Left lung (tissue), 10 donors: ENCODE measurements around the gene ARHGAP1. TPM values are rescaled to one million over a fixed set of nuclear protein-coding genes. Genes with fewer than 3 reads are reported as not detected.

Experiments used
- ATAC-seq: fragments of 200-7000 bp; cut with Tn5 transposase; one replicate; pipeline ENCODE4 v1.9.1; 2020; ENCODE audit warnings: moderate library complexity
- DNase-seq, 4 donors: peaks; one replicate each; pipeline ENCODE4 v3.0.0-alpha.2; 2013 to 2020
- H3K27ac ChIP-seq, 2 donors: fragments of 200-600 bp; sonication (generic) in 1 of 2; one replicate each; pipeline versions ENCODE4 v1.5.0 to v1.8.0; 2020 to 2021
- H3K27me3 ChIP-seq, 2 donors: fragments of 200-600 bp; sonication (generic) in 1 of 2; one replicate each; pipeline versions ENCODE4 v1.5.0 to v1.8.0; 2020 to 2021
- H3K36me3 ChIP-seq, 2 donors: fragments of 200-600 bp; sonication (generic) in 1 of 2; one replicate each; pipeline versions ENCODE4 v1.5.0 to v1.8.0; 2020 to 2021
- H3K4me1 ChIP-seq, 2 donors: fragments of 200-600 bp; one replicate each; pipeline ENCODE4 v1.8.0; 2021
- H3K4me3 ChIP-seq, 2 donors: fragments of 200-600 bp; sonication (generic) in 1 of 2; one replicate each; pipeline versions ENCODE4 v1.5.0 to v1.8.0; 2020 to 2021; ENCODE audit warnings: mild to moderate bottlenecking in 1 of 2
- H3K9me3 ChIP-seq, 2 donors: fragments of 200-600 bp; sonication (generic) in 1 of 2; one replicate each; pipeline versions ENCODE4 v1.5.0 to v1.8.0; 2020 to 2021
- CTCF ChIP-seq, 2 donors: fragments of 200-600 bp; sonication (generic) in 1 of 2; IDR thresholded peaks; one replicate each; pipeline versions ENCODE4 v1.5.0 to v1.8.0; 2021; ENCODE audit warnings: antibody characterized with exemption in 2 of 2
- intact Hi-C, 2 donors: fragments of 100-400 bp; cut with DNase I; formaldehyde crosslinking; loops; one replicate each; pipeline versions ENCODE4 v1.11.2 to v1.14.2; 2022
- polyA plus RNA-seq, 6 donors: library from polyadenylated mRNA; unstranded; fragments of 120-200 nt; gene quantifications; one replicate each; pipeline ENCODE4 v1.2.1, GENCODE V29; 2013; ENCODE audit not compliant: insufficient read length in 6 of 6
- total RNA-seq, 2 donors: library from RNA; stranded (reverse); fragmentation: NEBNext Ultra II Directional; extraction: Animal tissue kit (Norgen Biotek cat#: 25700); gene quantifications; one replicate each; pipeline ENCODE4 v1.2.1, GENCODE V29; 2021
- donor health status: DM: no; HTN: yes; CAD: no.
- donor health status: DM: no; HTN: no; CAD: no.

ARHGAP1 gene
- total and polyA plus RNA-seq, 8 donors, result 59.9 to 90.3 (median 67.0) TPM

DNA sequence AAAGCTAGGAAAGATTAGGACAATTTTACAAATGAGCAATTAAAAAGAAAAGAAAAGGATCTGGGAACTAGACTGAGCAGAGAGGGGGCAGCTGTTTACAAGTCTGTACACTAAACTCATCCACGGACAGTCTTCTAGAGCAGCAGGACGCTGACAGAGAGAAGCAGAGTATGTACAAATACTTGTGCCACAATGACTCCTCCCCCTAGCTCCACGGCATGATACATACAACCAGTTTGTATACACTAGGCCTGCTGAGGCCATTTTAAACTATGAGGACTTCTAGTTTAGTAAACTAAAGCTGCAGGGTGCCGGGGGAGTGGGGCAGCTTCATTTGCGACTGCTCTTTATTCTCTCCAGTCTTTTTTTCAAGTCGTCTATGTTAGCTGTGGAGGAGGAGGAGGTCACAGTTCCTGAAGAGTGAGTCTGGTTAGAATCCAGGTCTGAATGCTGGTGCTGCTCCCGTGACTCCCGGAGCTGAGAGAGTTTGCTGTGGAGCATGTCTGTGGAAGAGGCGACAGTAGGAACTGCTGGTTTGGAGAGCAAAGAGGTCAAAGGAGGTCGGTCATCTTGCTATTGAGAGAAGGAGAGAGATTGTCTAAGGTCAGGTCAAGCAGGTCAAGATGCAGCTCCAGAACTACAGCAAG is 43.4 kb upstream of the ARHGAP1 start:
- H3K4me3 ChIP-seq, result no peak overlapping the region
- no peak for DNase-seq
- H3K27ac ChIP-seq, result no peak overlapping the region
- H3K27me3 ChIP-seq, result no peaks in the 10 kb centered on the region
- no peak for TF ChIP-seq CTCF (IDR thresholded peaks at IDR 0.05)
- H3K4me1 ChIP-seq, result no peaks in the 10 kb centered on the region
- ATAC-seq, result no peak
- H3K36me3 ChIP-seq, result peaks cover 0 to 79% of the 10 kb centered on the region in 2 donors
- H3K9me3 ChIP-seq, result no peaks in the 10 kb centered on the region
- intact Hi-C loops, result no loop called here

- Histone ChIP-seq H3K4me1 (no peaks in the 10 kb centered on the region), H3K27me3 (no peaks in the 10 kb centered on the region), H3K27ac (no peak overlapping the region), H3K9me3 (no peaks in the 10 kb centered on the region), H3K4me3 (no peak overlapping the region), H3K36me3 (peaks cover 0 to 71% of the 10 kb centered on the region in 2 donors)
- no peak for DNase-seq
- no peak for ATAC-seq
- no peak for TF ChIP-seq CTCF (IDR thresholded peaks at IDR 0.05)
- intact Hi-C loops, result no loop called here
These were observed 42.6 kb upstream of the ARHGAP1 start for GRCh38 chr11:46743043-46743442.

DNA sequence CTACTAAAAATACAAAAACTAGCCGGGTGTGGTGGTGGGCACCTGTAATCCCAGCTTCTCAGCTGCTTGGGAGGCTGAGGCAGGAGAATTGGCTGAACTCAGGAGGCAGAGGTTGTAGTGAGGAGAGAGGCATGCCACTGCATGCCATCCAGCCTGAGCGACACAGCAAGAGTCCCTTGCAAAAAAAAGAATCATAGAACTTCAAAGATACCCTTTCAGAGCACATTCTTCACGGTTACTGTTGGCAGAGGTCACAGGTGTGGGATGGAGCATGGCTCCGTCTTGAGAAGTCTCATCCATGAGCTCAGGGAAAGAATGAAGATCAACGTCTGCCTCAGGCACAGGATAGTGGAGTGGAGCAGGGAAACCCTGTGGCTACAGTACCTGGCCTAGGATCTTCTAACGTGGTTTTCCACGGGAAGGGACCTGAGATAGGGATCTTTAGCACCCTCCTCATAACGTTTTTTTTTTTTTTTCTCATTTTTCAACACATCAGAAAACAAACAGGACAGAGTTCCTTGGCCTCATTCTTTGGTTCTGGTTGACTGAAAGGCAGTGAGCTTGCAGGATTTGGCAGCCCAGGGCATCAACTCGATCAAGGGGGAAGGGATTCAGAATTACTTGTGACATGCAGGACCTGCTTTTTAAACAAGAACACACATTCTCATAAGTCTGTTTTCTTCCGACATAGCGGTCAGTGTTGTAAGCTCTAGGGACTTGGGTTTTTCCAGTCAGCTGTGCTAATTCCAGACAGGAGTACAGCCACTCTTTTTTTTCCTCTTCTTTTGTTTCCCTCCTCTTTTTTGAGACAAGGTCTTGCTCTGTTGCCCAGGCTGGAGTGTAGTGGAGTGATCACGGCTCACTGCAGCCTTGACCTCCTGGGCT is 41.4 kb upstream of the ARHGAP1 start:
- ATAC-seq, result no peak

DNA sequence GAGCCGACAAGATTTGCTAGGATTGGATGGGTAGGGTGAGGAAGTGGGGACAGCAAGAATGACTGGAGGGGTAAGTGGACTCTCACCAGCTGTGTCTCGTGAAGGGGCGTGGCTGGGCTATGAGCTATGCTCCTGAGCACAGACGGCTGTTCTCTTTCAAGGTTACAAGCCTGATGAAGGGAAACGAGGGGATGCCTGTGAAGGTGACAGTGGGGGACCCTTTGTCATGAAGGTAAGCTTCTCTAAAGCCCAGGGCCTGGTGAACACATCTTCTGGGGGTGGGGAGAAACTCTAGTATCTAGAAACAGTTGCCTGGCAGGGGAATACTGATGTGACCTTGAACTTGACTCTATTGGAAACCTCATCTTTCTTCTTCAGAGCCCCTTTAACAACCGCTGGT is 38.5 kb upstream of the ARHGAP1 start:
- Histone ChIP-seq H3K9me3 (no peaks in the 10 kb centered on the region), H3K4me1 (no peaks in the 10 kb centered on the region), H3K36me3 (peaks cover 0 to 29% of the 10 kb centered on the region in 2 donors), H3K27me3 (no peaks in the 10 kb centered on the region), H3K27ac (no peak overlapping the region), H3K4me3 (no peak overlapping the region)
- ATAC-seq, result no peak
- intact Hi-C loops, result no loop called here
- no peak for TF ChIP-seq CTCF (IDR thresholded peaks at IDR 0.05)
- no peak for DNase-seq

More for the DNA sequence above, 41.4 kb upstream of the ARHGAP1 start:
- TF ChIP-seq CTCF (IDR thresholded peaks at IDR 0.05), result no peak
- H3K4me3 ChIP-seq, result no peak overlapping the region
- no peak overlapping the region for H3K27ac ChIP-seq
- peaks cover 0 to 59% of the 10 kb centered on the region in 2 donors for H3K36me3 ChIP-seq
- DNase-seq, result no peak
- intact Hi-C loops, result no loop called here
- H3K9me3 ChIP-seq, result no peaks in the 10 kb centered on the region
- no peaks in the 10 kb centered on the region for H3K27me3 ChIP-seq
- H3K4me1 ChIP-seq, result no peaks in the 10 kb centered on the region

DNA sequence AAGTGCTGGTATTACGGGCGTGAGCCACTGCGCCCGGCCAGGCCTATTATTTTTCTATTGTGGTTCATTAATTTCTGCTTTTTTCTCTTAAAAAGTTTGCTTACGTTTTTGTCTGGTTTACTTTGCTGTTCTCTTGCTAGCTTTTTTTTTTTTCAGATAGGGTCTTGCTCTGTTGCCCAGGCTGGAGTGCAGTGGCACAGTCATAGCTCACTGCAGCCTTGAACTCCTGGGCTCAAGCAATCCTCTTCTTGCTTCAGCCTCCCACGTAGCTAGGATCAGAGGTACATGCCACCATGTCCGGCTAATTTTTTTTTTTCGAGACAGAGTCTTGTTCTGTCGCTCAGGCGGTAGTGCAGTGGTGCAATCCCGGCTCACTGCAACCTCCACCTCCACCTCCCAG is 37.3 kb upstream of the ARHGAP1 start:
- H3K27me3 ChIP-seq, result no peaks in the 10 kb centered on the region
- no peaks in the 10 kb centered on the region for H3K4me1 ChIP-seq
- no peak for DNase-seq
- no peak overlapping the region for H3K27ac ChIP-seq
- H3K9me3 ChIP-seq, result no peaks in the 10 kb centered on the region
- intact Hi-C loops, result no loop called here
- no peak for ATAC-seq
- H3K4me3 ChIP-seq, result no peak overlapping the region
- no peak for TF ChIP-seq CTCF (IDR thresholded peaks at IDR 0.05)
- H3K36me3 ChIP-seq, result peaks cover 0 to 17% of the 10 kb centered on the region in 2 donors
